ENCODE measurements around the gene TNFRSF1A. TPM values are rescaled to one million over a fixed set of nuclear protein-coding genes. Genes with fewer than 3 reads are reported as not detected.

Gene TNFRSF1A
- total RNA-seq, 1 experiment from 2014 or later, result 91.5 TPM

GRCh38 chr12:6373022-6373787 lies 31.3 kb upstream of the TNFRSF1A start:
- DNase-seq (ENCODE audit: low spot score), result no peak
- no peaks in the 10 kb centered on the region for H3K36me3 ChIP-seq (ENCODE audit: insufficient read depth, low read length, poor library complexity, severe bottlenecking)
- TF ChIP-seq CTCF (conservative IDR thresholded peaks at IDR 0.05; ENCODE audit: low read depth, low read length), result no peak
- TF ChIP-seq EZH2 (IDR thresholded peaks at IDR 0.05; ENCODE audit: borderline replicate concordance, low read depth, low read length, poor library complexity, severe bottlenecking), result no peak
- H3K9me3 ChIP-seq (ENCODE audit: low read depth, low read length, poor library complexity, severe bottlenecking), result no peaks in the 10 kb centered on the region
- intact Hi-C loops (cut with micrococcal nuclease; ENCODE audit: unreplicated experiment), result no loop called here
- no TSS peak for BruUV-seq (replicated peaks)
- ChIA-PET POLR2A (ENCODE audit: low non-redundant PET) (no interaction called here), CTCF (no interaction called here)
- peaks cover 8% of the 10 kb centered on the region for H3K4me1 ChIP-seq (ENCODE audit: insufficient read depth, low read length, poor library complexity, severe bottlenecking)
- H3K4me3 ChIP-seq (ENCODE audit: low read depth, low read length, poor library complexity, severe bottlenecking), result no peak overlapping the region
- H3K27me3 ChIP-seq (replicated peaks; ENCODE audit: insufficient read depth, low read depth, low read length, poor library complexity), result no peaks in the 10 kb centered on the region
- H3K27ac ChIP-seq (ENCODE audit: low read depth, low read length, poor library complexity, severe bottlenecking), result peak overlapping the region; percentile 41

GRCh38 chr12:6372403-6373003 lies 30.6 kb upstream of the TNFRSF1A start:
- TF ChIP-seq CTCF (conservative IDR thresholded peaks at IDR 0.05; ENCODE audit: low read depth, low read length) (no peak), EZH2 (IDR thresholded peaks at IDR 0.05; ENCODE audit: borderline replicate concordance, low read depth, low read length, poor library complexity, severe bottlenecking) (no peak)
- Histone ChIP-seq H3K9me3 (ENCODE audit: low read depth, low read length, poor library complexity, severe bottlenecking) (no peaks in the 10 kb centered on the region), H3K36me3 (ENCODE audit: insufficient read depth, low read length, poor library complexity, severe bottlenecking) (no peaks in the 10 kb centered on the region), H3K4me3 (ENCODE audit: low read depth, low read length, poor library complexity, severe bottlenecking) (no peak overlapping the region), H3K27me3 (replicated peaks; ENCODE audit: insufficient read depth, low read depth, low read length, poor library complexity) (no peaks in the 10 kb centered on the region), H3K4me1 (ENCODE audit: insufficient read depth, low read length, poor library complexity, severe bottlenecking) (peaks cover 12% of the 10 kb centered on the region), H3K27ac (ENCODE audit: low read depth, low read length, poor library complexity, severe bottlenecking) (peak overlapping the region; percentile 41)
- ChIA-PET CTCF (no interaction called here), POLR2A (ENCODE audit: low non-redundant PET) (no interaction called here)
- intact Hi-C loops (cut with micrococcal nuclease; ENCODE audit: unreplicated experiment), result no loop called here
- BruUV-seq (replicated peaks), result no TSS peak
- peak; percentile 66 for DNase-seq (ENCODE audit: low spot score)

GRCh38 chr12:6370994-6371754 lies 29.3 kb upstream of the TNFRSF1A start:
- CTCF ChIA-PET, result no interaction called here
- H3K4me1 ChIP-seq (ENCODE audit: insufficient read depth, low read length, poor library complexity, severe bottlenecking), result peaks cover 15% of the 10 kb centered on the region
- POLR2A ChIA-PET (ENCODE audit: low non-redundant PET), result no interaction called here
- H3K36me3 ChIP-seq (ENCODE audit: insufficient read depth, low read length, poor library complexity, severe bottlenecking), result no peaks in the 10 kb centered on the region
- no TSS peak for BruUV-seq (replicated peaks)
- TF ChIP-seq CTCF (conservative IDR thresholded peaks at IDR 0.05; ENCODE audit: low read depth, low read length), result no peak
- TF ChIP-seq EZH2 (IDR thresholded peaks at IDR 0.05; ENCODE audit: borderline replicate concordance, low read depth, low read length, poor library complexity, severe bottlenecking), result no peak
- no peak overlapping the region for H3K27ac ChIP-seq (ENCODE audit: low read depth, low read length, poor library complexity, severe bottlenecking)
- no peaks in the 10 kb centered on the region for H3K9me3 ChIP-seq (ENCODE audit: low read depth, low read length, poor library complexity, severe bottlenecking)
- intact Hi-C loops (cut with micrococcal nuclease; ENCODE audit: unreplicated experiment), result no loop called here
- H3K27me3 ChIP-seq (replicated peaks; ENCODE audit: insufficient read depth, low read depth, low read length, poor library complexity), result no peaks in the 10 kb centered on the region
- no peak overlapping the region for H3K4me3 ChIP-seq (ENCODE audit: low read depth, low read length, poor library complexity, severe bottlenecking)
- no peak for DNase-seq (ENCODE audit: low spot score)
